HG03097 (cell line): Measurements from ENCODE around the gene KCNMB2.

Experiments used
- ATAC-seq: cut with Tn5 transposase; IDR thresholded peaks from one replicate; pipeline ENCODE4 v1.9.1; 2021; ENCODE audit not compliant: unreplicated experiment, low FRiP score

Gene KCNMB2

DNA sequence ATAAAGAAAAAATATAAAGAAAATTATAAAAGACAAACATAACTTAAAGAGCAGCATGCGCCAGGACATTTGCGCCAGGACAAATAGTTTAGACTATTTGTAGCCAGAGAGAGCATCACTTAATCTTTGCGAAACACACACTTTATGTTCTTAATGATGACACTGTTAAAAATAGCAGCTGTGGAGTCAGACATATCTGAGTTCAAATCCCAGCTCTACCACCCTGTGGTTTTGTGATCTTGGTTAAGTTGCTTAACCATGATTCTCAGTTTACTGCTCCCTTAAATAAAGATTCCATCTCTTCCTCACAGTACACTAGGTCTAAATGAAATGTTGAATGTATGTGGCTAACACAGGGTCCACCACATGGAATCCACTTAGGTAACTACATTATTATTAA, 31.4 kb downstream of the KCNMB2 start:
- ATAC-seq: no peak

GRCh38 chr3:178568155-178568731, 32.0 kb downstream of the KCNMB2 start:
- ATAC-seq: no peak

DNA sequence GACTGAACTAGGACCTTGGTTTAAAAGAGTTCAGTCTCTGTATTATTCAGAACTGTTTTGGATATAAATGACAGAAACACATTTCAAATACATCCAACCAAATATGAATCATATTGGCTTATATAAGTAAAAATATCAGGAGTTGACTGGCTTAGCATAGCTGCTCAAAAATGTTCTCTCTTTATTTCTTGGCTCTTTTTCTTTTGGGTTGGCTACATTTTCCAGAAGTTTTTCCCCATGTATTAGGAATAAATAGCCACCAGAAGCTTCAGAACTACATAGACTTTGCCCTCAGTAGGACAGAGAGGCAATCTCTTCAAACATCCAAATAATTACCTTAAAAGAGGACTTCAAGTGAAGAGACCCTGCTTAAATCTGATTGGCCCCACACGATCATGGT, 32.7 kb downstream of the KCNMB2 start:
- ATAC-seq: no peak

- ATAC-seq: no peak
These were observed 33.6 kb downstream of the KCNMB2 start for GRCh38 chr3:178569826-178570225.

DNA sequence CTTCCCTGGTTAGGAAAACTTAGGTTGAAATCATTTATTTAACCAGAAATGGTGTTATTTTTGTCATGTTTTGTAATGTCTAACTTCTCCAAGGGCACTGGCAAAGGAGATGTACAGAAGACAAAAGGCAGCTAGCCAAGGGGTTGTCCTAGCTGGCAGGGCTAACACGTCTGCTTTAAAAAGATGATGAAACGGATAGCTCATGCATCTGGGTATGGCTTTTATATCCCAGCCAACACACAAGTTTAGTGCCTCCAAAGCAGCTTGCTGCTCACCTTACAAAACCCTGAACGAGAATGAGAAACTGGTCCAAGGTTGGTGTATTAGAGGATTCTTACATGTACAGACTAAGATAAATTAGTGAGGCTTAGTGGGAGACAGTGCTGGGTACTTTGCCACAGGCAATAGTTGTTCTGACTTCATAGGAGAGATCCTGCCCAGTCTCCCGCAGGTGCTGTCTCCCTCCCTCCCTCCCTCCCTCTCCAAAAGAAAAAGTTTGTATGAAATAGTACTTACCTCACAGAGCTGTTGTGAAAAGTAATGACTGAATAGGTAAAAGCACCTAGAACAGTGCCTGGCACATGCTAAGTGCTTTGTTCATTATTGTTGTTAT, 47.8 kb downstream of the KCNMB2 start:
- ATAC-seq: no peak

GRCh38 chr3:178584722-178585380, 48.6 kb downstream of the KCNMB2 start:
- no peak for ATAC-seq

- ATAC-seq: no peak
These were observed 49.2 kb downstream of the KCNMB2 start for GRCh38 chr3:178585454-178585853.

DNA sequence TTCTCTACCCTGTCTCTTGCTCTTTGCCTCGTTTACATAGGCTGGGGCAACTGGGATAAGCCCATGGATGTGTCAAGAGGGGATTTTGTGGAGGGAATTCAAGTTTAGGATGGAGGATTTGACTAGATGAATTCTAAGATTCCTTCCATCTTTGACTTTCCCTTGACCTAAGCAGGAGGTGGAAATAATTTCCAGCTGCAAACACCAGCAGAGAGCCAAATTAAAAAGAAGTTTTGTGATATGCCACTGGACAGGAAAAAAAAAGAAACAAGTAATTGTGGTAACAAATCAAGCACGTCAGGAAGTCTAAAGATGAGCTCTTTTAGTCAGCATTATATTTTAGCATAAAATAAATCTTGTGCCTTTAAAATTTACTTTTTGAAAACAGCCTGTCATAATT, 49.8 kb downstream of the KCNMB2 start:
- ATAC-seq: no peak

- ATAC-seq: no peak
These were observed 52.4 kb downstream of the KCNMB2 start for GRCh38 chr3:178588628-178589027.

- no peak for ATAC-seq
These were observed 57.5 kb downstream of the KCNMB2 start for GRCh38 chr3:178593786-178594185.

DNA sequence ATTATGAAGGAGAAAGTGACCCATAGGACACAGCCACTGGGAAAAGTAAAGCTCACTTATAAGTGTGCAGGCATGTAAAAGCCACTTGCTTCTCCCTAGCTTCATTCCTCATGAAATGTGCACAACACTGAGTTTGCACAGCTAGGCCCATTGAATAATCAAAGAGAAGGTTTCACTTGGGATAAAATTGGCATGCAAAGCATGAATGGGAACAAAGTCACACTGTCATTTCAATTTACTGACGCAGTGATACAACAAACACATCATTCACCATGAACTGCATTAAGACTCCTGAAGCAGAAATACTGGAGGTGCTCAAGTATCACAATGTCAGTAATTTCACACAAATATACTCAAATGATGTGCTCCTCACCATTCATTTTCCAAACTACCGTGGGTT, 61.1 kb downstream of the KCNMB2 start:
- ATAC-seq: no peak

GRCh38 chr3:178602856-178603255, 66.6 kb downstream of the KCNMB2 start:
- ATAC-seq: no peak

DNA sequence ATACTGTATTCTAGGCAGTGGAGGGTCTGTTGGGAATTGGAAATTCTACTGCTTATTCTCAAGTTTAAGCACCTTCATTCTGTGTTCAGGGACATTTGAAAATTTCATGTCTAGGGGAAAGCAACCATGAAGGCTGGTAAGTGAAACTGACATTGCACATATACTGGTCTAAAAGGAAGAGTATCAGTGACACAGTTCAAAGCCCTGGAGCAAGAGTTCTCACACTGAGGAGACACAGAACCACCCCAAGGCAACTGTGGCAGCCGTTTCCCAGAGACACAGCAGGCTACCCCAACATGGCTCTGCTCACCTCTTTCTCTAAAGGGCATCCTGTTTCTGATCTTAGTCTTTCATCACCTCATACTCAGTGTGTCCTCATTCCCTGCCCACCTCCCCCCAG, 67.5 kb downstream of the KCNMB2 start:
- ATAC-seq: no peak

- ATAC-seq: no peak
These were observed 82.0 kb downstream of the KCNMB2 start for GRCh38 chr3:178618197-178618596.

DNA sequence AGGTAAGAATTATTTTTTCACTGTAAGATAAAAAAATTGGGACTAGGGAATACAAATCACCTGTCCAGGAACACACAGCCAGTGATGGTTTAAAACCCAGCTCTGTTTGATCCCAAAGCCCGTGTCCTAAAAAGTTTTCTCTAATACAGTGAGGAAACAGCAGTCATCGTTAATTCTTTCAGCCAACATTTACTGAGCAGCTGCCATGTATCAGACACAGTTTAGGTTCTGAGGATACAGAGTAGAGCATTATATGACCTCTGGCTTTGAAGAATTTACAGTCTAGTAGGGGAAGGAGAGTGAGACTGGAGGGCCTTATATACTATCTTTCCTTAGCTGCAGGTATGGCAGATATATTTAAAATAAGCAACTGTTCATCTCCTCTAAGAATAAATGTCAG, 82.7 kb downstream of the KCNMB2 start:
- ATAC-seq: no peak

DNA sequence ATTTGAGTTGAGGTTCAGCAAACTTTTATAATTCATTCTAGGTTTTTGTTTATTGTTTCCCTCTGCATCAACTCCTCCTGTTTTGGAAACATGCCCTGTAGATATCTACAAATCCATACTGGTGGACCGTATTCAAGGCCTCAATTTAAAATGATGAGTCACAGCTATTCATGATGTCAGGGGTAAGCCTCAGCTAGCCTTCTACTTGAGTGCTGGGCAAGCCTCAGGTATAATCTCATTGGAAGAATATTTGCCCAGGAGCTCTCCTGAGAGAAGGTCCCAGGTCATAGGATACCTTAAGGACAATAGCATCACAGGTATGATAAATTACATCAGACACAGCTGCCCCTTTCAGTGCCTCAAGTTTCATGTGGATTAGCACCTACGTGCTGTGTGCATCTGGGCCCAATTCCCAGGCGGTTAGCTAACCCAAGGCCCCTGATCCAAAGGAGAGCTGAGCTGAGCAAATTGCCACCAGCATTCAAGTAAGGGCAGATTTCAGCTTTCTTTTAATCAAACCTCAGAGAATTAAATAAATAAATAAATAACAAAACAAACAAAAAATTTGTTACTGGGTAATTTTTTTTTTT, 87.5 kb downstream of the KCNMB2 start:
- ATAC-seq: no peak

- ATAC-seq: no peak
These were observed 88.0 kb downstream of the KCNMB2 start for GRCh38 chr3:178624276-178624675.

DNA sequence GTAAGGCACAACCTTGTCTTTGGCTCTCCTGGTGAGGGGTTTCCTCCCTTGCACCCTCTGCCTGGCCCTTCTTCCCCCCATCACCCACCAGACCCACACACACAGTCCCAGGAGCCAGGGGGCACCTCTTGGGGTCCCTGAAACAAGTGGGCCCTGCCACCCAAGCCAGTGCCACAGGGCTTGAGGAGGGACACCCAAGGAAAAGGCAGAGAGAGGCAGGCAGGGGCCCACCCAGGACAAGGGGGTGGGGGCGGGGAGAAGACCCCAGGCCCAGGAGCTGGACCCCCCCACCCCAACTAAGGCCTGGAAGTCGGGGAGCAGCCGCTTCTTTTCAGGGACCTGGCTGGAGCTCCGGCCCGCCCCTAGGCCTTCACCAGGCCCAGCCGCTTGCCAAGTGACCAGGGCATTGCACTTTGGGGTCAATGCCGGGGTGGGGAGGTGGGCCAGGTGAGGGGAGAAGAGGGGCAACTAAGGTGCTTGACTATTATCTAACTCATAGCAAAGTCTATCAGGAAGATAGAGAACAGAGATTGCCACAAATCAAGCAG, 88.9 kb downstream of the KCNMB2 start:
- no peak for ATAC-seq

DNA sequence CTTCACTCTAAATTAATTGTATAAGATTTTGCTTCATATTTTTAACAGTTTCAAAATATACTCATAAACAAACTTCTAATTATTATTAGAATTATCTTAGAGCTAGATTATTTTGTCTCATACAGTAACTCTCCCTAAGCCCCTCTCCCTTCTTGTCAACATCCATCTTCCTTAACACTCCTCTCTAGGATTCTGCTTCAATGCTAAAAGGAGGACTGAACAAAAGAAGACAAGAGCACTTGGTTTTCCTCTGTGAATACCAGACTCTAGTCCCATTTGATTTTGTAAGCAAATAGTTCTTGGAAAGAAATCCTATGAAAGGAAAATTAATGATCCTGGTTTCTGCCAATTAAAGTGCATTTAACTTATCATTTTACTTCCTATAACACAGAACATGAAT, 91.8 kb downstream of the KCNMB2 start:
- ATAC-seq: no peak

GRCh38 chr3:178629430-178630178, 93.4 kb downstream of the KCNMB2 start:
- no peak for ATAC-seq

DNA sequence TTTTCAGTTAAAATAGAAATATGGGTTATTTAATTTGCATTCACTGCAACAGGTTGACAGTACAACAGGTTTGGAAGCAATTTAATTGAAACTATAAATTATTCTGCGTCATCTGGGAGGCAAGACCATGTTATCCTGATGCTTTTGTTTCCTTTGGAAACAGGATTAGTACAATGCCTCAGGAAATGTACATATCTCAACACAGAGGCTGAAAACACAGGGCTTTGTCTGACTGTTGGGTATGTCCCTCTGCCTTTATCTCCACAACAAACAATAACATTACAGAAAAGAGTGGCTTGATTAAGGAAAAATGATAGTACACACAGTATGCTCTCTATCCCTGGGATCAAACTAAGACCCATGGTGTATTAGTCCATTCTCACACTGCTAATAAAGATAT, 95.7 kb downstream of the KCNMB2 start:
- ATAC-seq: no peak
